Measurements from ENCODE around the gene FOXJ3. TPM values are rescaled to one million over a fixed set of nuclear protein-coding genes. Genes with fewer than 3 reads are reported as not detected.

Gene FOXJ3
- total and polyA plus RNA-seq, 2 experiments from 2014 or later, result 19.0 to 39.0 TPM

GRCh38 chr1:42323551-42323950 is 11.5 kb downstream of the FOXJ3 start:
- Histone ChIP-seq H3K4me1 (ENCODE audit: insufficient read depth) (peaks cover 20% of the 10 kb centered on the region), H3K79me2 (peaks cover 100% of the 10 kb centered on the region), H3K36me3 (replicated peaks; ENCODE audit: insufficient read depth, low read depth) (no peaks in the 10 kb centered on the region), H3K27ac (no peak overlapping the region), H3K9me3 (ENCODE audit: low read depth) (no peaks in the 10 kb centered on the region), H4K20me1 (ENCODE audit: insufficient read depth, poor library complexity, severe bottlenecking) (peaks cover 97% of the 10 kb centered on the region), H3K27me3 (no peaks in the 10 kb centered on the region), H3K4me3 (no peak overlapping the region), H2AFZ (no peak overlapping the region), H3K4me2 (no peak overlapping the region), H3K9me2 (replicated peaks; ENCODE audit: insufficient read depth) (no peaks in the 10 kb centered on the region)
- TF ChIP-seq CTCF (IDR thresholded peaks at IDR 0.05; ENCODE audit: poor library complexity) (no peak), EZH2 (IDR thresholded peaks at IDR 0.05; ENCODE audit: borderline replicate concordance) (no peak), EZH2phosphoT487 (IDR thresholded peaks at IDR 0.05; ENCODE audit: low read depth, severe bottlenecking, unreplicated experiment) (no peak)
- WGBS (ENCODE audit: low lambda C conversion rate, missing lambda C conversion rate), result 87% methylated on average over 2 of the region's 2 CpGs
- DNase-seq (ENCODE audit: low spot score), result no peak

GRCh38 chr1:42322577-42322976 is 12.5 kb downstream of the FOXJ3 start:
- Histone ChIP-seq H3K27ac (no peak overlapping the region), H3K9me2 (replicated peaks; ENCODE audit: insufficient read depth) (no peaks in the 10 kb centered on the region), H3K79me2 (peaks cover 100% of the 10 kb centered on the region), H3K27me3 (no peaks in the 10 kb centered on the region), H3K4me1 (ENCODE audit: insufficient read depth) (peaks cover 20% of the 10 kb centered on the region), H3K4me3 (no peak overlapping the region), H2AFZ (no peak overlapping the region), H3K9me3 (ENCODE audit: low read depth) (no peaks in the 10 kb centered on the region), H3K4me2 (no peak overlapping the region), H4K20me1 (ENCODE audit: insufficient read depth, poor library complexity, severe bottlenecking) (peaks cover 96% of the 10 kb centered on the region), H3K36me3 (replicated peaks; ENCODE audit: insufficient read depth, low read depth) (no peaks in the 10 kb centered on the region)
- WGBS (ENCODE audit: low lambda C conversion rate, missing lambda C conversion rate), result 65% methylated on average over 1 of the region's 1 CpG
- no peak for DNase-seq (ENCODE audit: low spot score)
- TF ChIP-seq CTCF (IDR thresholded peaks at IDR 0.05; ENCODE audit: poor library complexity), result no peak
- TF ChIP-seq EZH2 (IDR thresholded peaks at IDR 0.05; ENCODE audit: borderline replicate concordance), result no peak
- no peak for TF ChIP-seq EZH2phosphoT487 (IDR thresholded peaks at IDR 0.05; ENCODE audit: low read depth, severe bottlenecking, unreplicated experiment)

GRCh38 chr1:42321731-42322130 is 13.3 kb downstream of the FOXJ3 start:
- no peak overlapping the region for H3K4me3 ChIP-seq
- no peak overlapping the region for H2AFZ ChIP-seq
- WGBS (ENCODE audit: low lambda C conversion rate, missing lambda C conversion rate), result 83% methylated on average over 4 of the region's 4 CpGs
- no peaks in the 10 kb centered on the region for H3K9me2 ChIP-seq (replicated peaks; ENCODE audit: insufficient read depth)
- no peak overlapping the region for H3K27ac ChIP-seq
- TF ChIP-seq CTCF (IDR thresholded peaks at IDR 0.05; ENCODE audit: poor library complexity) (no peak), EZH2phosphoT487 (IDR thresholded peaks at IDR 0.05; ENCODE audit: low read depth, severe bottlenecking, unreplicated experiment) (no peak), EZH2 (IDR thresholded peaks at IDR 0.05; ENCODE audit: borderline replicate concordance) (no peak)
- peaks cover 89% of the 10 kb centered on the region for H4K20me1 ChIP-seq (ENCODE audit: insufficient read depth, poor library complexity, severe bottlenecking)
- H3K27me3 ChIP-seq, result no peaks in the 10 kb centered on the region
- H3K36me3 ChIP-seq (replicated peaks; ENCODE audit: insufficient read depth, low read depth), result no peaks in the 10 kb centered on the region
- H3K9me3 ChIP-seq (ENCODE audit: low read depth), result no peaks in the 10 kb centered on the region
- H3K79me2 ChIP-seq, result peaks cover 100% of the 10 kb centered on the region
- peaks cover 20% of the 10 kb centered on the region for H3K4me1 ChIP-seq (ENCODE audit: insufficient read depth)
- no peak overlapping the region for H3K4me2 ChIP-seq
- DNase-seq (ENCODE audit: low spot score), result no peak

GRCh38 chr1:42320708-42321107 is 14.3 kb downstream of the FOXJ3 start:
- Histone ChIP-seq H4K20me1 (ENCODE audit: insufficient read depth, poor library complexity, severe bottlenecking) (peaks cover 84% of the 10 kb centered on the region), H3K9me3 (ENCODE audit: low read depth) (no peaks in the 10 kb centered on the region), H2AFZ (no peak overlapping the region), H3K27me3 (no peaks in the 10 kb centered on the region), H3K9me2 (replicated peaks; ENCODE audit: insufficient read depth) (no peaks in the 10 kb centered on the region), H3K4me1 (ENCODE audit: insufficient read depth) (peaks cover 23% of the 10 kb centered on the region), H3K27ac (peak overlapping the region; percentile 26), H3K36me3 (replicated peaks; ENCODE audit: insufficient read depth, low read depth) (no peaks in the 10 kb centered on the region), H3K4me2 (peak overlapping the region; percentile 37), H3K79me2 (peaks cover 100% of the 10 kb centered on the region), H3K4me3 (no peak overlapping the region)
- no peak for DNase-seq (ENCODE audit: low spot score)
- 48% methylated on average over 2 of the region's 2 CpGs for WGBS (ENCODE audit: low lambda C conversion rate, missing lambda C conversion rate)
- TF ChIP-seq CTCF (IDR thresholded peaks at IDR 0.05; ENCODE audit: poor library complexity) (no peak), EZH2 (IDR thresholded peaks at IDR 0.05; ENCODE audit: borderline replicate concordance) (no peak), EZH2phosphoT487 (IDR thresholded peaks at IDR 0.05; ENCODE audit: low read depth, severe bottlenecking, unreplicated experiment) (no peak)
